Mammary epithelial cell (primary cell): Measurements from ENCODE around the gene DOCK2.

ENCODE experiments used
- EZH2 ChIP-seq: IDR thresholded peaks from 2 replicates; pipeline ENCODE4 v1.6.1; 2012; ENCODE audit warnings: low read length, inconsistent platforms, borderline replicate concordance
- TF ChIP-seq, protein P1 (sequence below), 2 donors: IDR thresholded peaks in 1 of 2; conservative IDR thresholded peaks in 1 of 2; 2 replicates each; pipeline ENCODE4 v1.5.1; 2011 to 2012; ENCODE audit warnings: inconsistent platforms in 2 of 2, low read length in 2 of 2, mild to moderate bottlenecking in 2 of 2, control low read depth in 1 of 2, low read depth in 1 of 2; ENCODE audit not compliant: insufficient read depth in 1 of 2; ENCODE audit errors: extremely low read depth in 1 of 2

- TF ChIP-seq, protein P1, sequence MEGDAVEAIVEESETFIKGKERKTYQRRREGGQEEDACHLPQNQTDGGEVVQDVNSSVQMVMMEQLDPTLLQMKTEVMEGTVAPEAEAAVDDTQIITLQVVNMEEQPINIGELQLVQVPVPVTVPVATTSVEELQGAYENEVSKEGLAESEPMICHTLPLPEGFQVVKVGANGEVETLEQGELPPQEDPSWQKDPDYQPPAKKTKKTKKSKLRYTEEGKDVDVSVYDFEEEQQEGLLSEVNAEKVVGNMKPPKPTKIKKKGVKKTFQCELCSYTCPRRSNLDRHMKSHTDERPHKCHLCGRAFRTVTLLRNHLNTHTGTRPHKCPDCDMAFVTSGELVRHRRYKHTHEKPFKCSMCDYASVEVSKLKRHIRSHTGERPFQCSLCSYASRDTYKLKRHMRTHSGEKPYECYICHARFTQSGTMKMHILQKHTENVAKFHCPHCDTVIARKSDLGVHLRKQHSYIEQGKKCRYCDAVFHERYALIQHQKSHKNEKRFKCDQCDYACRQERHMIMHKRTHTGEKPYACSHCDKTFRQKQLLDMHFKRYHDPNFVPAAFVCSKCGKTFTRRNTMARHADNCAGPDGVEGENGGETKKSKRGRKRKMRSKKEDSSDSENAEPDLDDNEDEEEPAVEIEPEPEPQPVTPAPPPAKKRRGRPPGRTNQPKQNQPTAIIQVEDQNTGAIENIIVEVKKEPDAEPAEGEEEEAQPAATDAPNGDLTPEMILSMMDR (conservative IDR thresholded peaks at IDR 0.05 in 1 of 2, IDR thresholded peaks at IDR 0.05 in 1 of 2; ENCODE audit: extremely low read depth in 1 of 2, insufficient read depth in 1 of 2, low read depth in 1 of 2, low read length in 2 of 2): no peak
- no peak for TF ChIP-seq EZH2
Measured at GRCh38 chr5:170080786-170081445, 443.8 kb downstream of the DOCK2 start.
